OCI-LY7 (cell line): ENCODE measurements around the gene PCYOX1L.

ENCODE experiments used
- EZH2phosphoT487 ChIP-seq: fragments of 200-600 bp; sonication (generic); IDR thresholded peaks from 2 replicates; pipeline ENCODE4 v1.6.1; 2018; ENCODE audit warnings: low read depth, borderline replicate concordance, mild to moderate bottlenecking, mixed run types, antibody characterized with exemption, low read length, moderate library complexity, mixed read lengths
- TF ChIP-seq, protein P1 (sequence below): fragments of 200-600 bp; sonication (generic); conservative IDR thresholded peaks from 2 replicates; pipeline ENCODE4 v1.5.1; 2014; ENCODE audit warnings: mild to moderate bottlenecking, antibody characterized with exemption, low read length, moderate library complexity, mixed read lengths

GRCh38 chr5:149357370-149358293, at the start of gene PCYOX1L:
- TF ChIP-seq, protein P1, sequence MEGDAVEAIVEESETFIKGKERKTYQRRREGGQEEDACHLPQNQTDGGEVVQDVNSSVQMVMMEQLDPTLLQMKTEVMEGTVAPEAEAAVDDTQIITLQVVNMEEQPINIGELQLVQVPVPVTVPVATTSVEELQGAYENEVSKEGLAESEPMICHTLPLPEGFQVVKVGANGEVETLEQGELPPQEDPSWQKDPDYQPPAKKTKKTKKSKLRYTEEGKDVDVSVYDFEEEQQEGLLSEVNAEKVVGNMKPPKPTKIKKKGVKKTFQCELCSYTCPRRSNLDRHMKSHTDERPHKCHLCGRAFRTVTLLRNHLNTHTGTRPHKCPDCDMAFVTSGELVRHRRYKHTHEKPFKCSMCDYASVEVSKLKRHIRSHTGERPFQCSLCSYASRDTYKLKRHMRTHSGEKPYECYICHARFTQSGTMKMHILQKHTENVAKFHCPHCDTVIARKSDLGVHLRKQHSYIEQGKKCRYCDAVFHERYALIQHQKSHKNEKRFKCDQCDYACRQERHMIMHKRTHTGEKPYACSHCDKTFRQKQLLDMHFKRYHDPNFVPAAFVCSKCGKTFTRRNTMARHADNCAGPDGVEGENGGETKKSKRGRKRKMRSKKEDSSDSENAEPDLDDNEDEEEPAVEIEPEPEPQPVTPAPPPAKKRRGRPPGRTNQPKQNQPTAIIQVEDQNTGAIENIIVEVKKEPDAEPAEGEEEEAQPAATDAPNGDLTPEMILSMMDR: no peak
- no peak for TF ChIP-seq EZH2phosphoT487
